CD4-positive, CD25-positive, alpha-beta regulatory T cell (primary cell): ENCODE data around the gene PARL. TPM values are rescaled to one million over a fixed set of nuclear protein-coding genes. Genes with fewer than 3 reads are reported as not detected.

Experiments used
- ATAC-seq, 2 donors: fragments of 150-1000 bp; cut with Tn5 transposase; one replicate each; pipeline ENCODE4 v1.10.0; 2021; ENCODE audit warnings: low read depth in 2 of 2, moderate number of reproducible peaks in 2 of 2, moderate library complexity in 1 of 2
- DNase-seq, 3 donors: peaks; one replicate each; pipeline versions ENCODE4 v3.0.0 to v3.0.0-alpha.2; 2012 to 2022; ENCODE audit warnings: mixed read lengths in 1 of 3
- H3K27ac ChIP-seq: one replicate; pipeline ENCODE4 v1.7.0; 2013; ENCODE audit warnings: mild to moderate bottlenecking, low read length; ENCODE audit not compliant: insufficient read depth, poor library complexity, severe bottlenecking
- H3K27me3 ChIP-seq: one replicate; pipeline ENCODE4 v1.7.0; 2013; ENCODE audit warnings: low read length; ENCODE audit not compliant: control insufficient read depth, insufficient read depth
- H3K36me3 ChIP-seq: one replicate; pipeline ENCODE4 v1.7.0; 2013; ENCODE audit warnings: mild to moderate bottlenecking, low read length, moderate library complexity; ENCODE audit not compliant: control insufficient read depth, insufficient read depth
- H3K4me1 ChIP-seq: 2 replicates; pipeline ENCODE4 v1.7.0; 2013; ENCODE audit warnings: mild to moderate bottlenecking, low read length; ENCODE audit not compliant: insufficient read depth, control insufficient read depth, poor library complexity, severe bottlenecking
- H3K4me3 ChIP-seq: one replicate; pipeline ENCODE4 v1.7.0; 2013; ENCODE audit warnings: low read depth, mild to moderate bottlenecking, low read length, moderate library complexity
- H3K9me3 ChIP-seq, 2 experiments: 1 replicate in 1 of 2; 2 replicates in 1 of 2; pipeline ENCODE4 v1.7.0; 2013; ENCODE audit warnings: low read length in 2 of 2, mild to moderate bottlenecking in 1 of 2, moderate library complexity in 1 of 2; ENCODE audit not compliant: control insufficient read depth in 2 of 2
- H3K27ac Mint-ChIP-seq, 3 donors: one replicate each; pipeline ENCODE4 v1.8.0; 2020 to 2022; ENCODE audit warnings: mild to moderate bottlenecking in 3 of 3, mixed read lengths in 3 of 3, moderate library complexity in 2 of 3
- H3K27me3 Mint-ChIP-seq: one replicate; pipeline ENCODE4 v1.8.0; 2022; ENCODE audit warnings: mild to moderate bottlenecking, mixed read lengths
- H3K36me3 Mint-ChIP-seq: one replicate; pipeline ENCODE4 v1.8.0; 2020; ENCODE audit warnings: mixed read lengths
- H3K4me1 Mint-ChIP-seq, 4 donors: one replicate each; pipeline ENCODE4 v1.8.0; 2020 to 2022; ENCODE audit warnings: mixed read lengths in 4 of 4, mild to moderate bottlenecking in 1 of 4
- H3K4me3 Mint-ChIP-seq, 4 donors: one replicate each; pipeline ENCODE4 v1.8.0; 2020 to 2022; ENCODE audit warnings: mild to moderate bottlenecking in 4 of 4, mixed read lengths in 4 of 4, moderate library complexity in 3 of 4
- H3K9me3 Mint-ChIP-seq, 7 donors: one replicate each; pipeline ENCODE4 v1.8.0; 2020 to 2022; ENCODE audit warnings: mixed read lengths in 7 of 7, mild to moderate bottlenecking in 3 of 7, moderate library complexity in 2 of 7
- polyA plus RNA-seq, 4 donors: library from polyadenylated mRNA; unstranded; fragments of 300-500 nt; fragmentation: Illumina TruSeq; gene quantifications; one replicate each; pipeline ENCODE4 v1.2.3, GENCODE V29; 2021
- total RNA-seq: library from RNA; stranded (reverse); gene quantifications from one replicate; pipeline ENCODE4 v1.2.3, GENCODE V29; 2022

PARL gene
- total and polyA plus RNA-seq, 5 donors from 2014 or later: 45.6 to 119 (median 116) TPM

DNA sequence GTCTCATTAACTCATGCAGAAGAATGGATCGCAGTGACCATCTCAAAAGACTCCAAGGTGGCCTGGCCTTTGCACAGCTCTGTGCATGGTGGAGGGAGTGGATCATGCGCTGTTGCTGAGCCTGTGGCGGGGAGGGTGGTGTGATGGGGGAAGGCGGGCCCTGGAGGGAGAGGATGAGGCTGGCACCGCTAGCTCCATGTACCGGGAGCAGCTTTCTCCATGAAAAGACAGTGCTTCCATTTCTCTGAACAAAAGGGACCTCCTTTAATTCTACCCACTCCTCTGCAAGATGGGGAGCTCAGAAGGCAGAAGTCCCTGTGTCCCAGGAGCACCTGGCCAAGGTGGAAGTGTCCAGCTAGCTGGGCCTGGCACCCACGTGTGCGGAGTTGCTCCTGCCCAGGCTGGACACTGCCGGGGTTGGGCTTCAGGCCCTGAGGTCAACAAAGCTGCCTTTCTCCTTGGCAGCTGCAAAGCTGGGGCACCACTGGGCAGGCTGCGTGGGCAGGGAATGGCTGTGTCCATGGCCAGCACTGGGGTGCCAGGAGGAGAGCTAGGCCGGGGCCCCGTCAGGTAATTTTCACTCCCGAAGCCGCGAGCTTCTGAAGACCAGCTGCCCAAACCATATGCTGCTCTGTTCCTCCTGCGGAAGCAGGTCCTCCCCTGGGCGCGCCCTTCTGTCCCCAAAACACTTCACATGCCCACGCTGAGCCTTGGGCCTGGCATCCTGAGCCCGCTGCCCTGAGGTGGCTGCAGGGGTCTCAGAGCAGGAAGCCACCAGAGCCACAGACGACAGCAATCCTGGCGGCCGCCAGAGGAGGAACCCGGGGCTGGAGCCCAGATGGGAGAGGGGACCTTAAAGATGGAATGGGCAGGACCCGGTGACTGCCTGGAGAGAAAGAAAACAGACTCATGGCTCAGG lies 65.7 kb downstream of the PARL start:
- Mint-ChIP-seq H3K27ac (no peak overlapping the region), H3K9me3 (no peaks in the 10 kb centered on the region), H3K36me3 (peaks cover 4% of the 10 kb centered on the region), H3K4me3 (no peak overlapping the region), H3K4me1 (peaks cover 2 to 17% (median 6%) of the 10 kb centered on the region in 4 donors), H3K27me3 (peaks cover 9% of the 10 kb centered on the region)
- H3K4me3 ChIP-seq: no peak overlapping the region
- ATAC-seq: no peak
- H3K36me3 ChIP-seq: no peaks in the 10 kb centered on the region
- no peak overlapping the region for H3K27ac ChIP-seq
- H3K27me3 ChIP-seq: peaks cover 3% of the 10 kb centered on the region
- H3K4me1 ChIP-seq: peaks cover 6% of the 10 kb centered on the region
- H3K9me3 ChIP-seq: no peaks in the 10 kb centered on the region
- DNase-seq: no peak

GRCh38 chr3:183818041-183818620 lies 66.5 kb downstream of the PARL start:
- H3K4me1 Mint-ChIP-seq: peaks cover 0 to 15% (median 3%) of the 10 kb centered on the region in 4 donors
- H3K27ac Mint-ChIP-seq: no peak overlapping the region
- peaks cover 4% of the 10 kb centered on the region for H3K27me3 Mint-ChIP-seq

DNA sequence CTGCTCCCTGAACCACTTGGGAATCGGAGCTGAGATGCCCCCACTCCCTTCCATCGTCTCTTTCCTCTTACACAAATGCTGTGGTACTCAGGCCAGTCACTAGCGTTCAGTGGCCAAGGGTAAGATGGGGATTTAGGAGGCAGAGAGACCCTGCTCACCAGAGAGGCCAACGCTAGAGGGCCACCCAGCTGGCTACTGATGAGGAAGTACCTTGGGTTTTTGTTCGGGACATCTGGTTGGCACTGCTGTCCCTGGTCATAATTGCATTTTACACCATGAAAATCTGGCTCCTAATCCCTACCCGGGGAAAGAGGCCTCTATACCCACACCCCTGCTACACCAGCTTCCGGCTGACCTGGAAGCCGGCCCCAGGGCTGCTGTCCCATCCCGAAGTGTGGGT lies 67.0 kb downstream of the PARL start:
- peaks cover 12% of the 10 kb centered on the region for H3K36me3 Mint-ChIP-seq
- H3K9me3 Mint-ChIP-seq: no peaks in the 10 kb centered on the region
- no peaks in the 10 kb centered on the region for H3K9me3 ChIP-seq
- no peak overlapping the region for H3K27ac Mint-ChIP-seq
- peaks cover 3% of the 10 kb centered on the region for H3K27me3 Mint-ChIP-seq
- no peak overlapping the region for H3K4me3 ChIP-seq
- peaks cover 4% of the 10 kb centered on the region for H3K4me1 ChIP-seq
- ATAC-seq (no peak), DNase-seq (no peak)
- no peak overlapping the region for H3K4me3 Mint-ChIP-seq
- H3K27me3 ChIP-seq: no peaks in the 10 kb centered on the region
- no peak overlapping the region for H3K27ac ChIP-seq
- H3K4me1 Mint-ChIP-seq: peaks cover 0 to 15% (median 3%) of the 10 kb centered on the region in 4 donors
- no peaks in the 10 kb centered on the region for H3K36me3 ChIP-seq

More at GRCh38 chr3:183818041-183818620, 66.5 kb downstream of the PARL start:
- H3K36me3 ChIP-seq: no peaks in the 10 kb centered on the region
- H3K9me3 ChIP-seq: no peaks in the 10 kb centered on the region
- Mint-ChIP-seq H3K36me3 (peaks cover 7% of the 10 kb centered on the region), H3K4me3 (peak overlapping the region in 1 of 4 donors; percentile 32), H3K9me3 (no peaks in the 10 kb centered on the region)
- no peak overlapping the region for H3K4me3 ChIP-seq
- H3K27ac ChIP-seq: no peak overlapping the region
- peaks cover 4% of the 10 kb centered on the region for H3K4me1 ChIP-seq
- no peaks in the 10 kb centered on the region for H3K27me3 ChIP-seq
- ATAC-seq: no peak
- DNase-seq: no peak

GRCh38 chr3:183816681-183817510 lies 67.8 kb downstream of the PARL start:
- DNase-seq (no peak), ATAC-seq (no peak)
- Histone ChIP-seq H3K27me3 (no peaks in the 10 kb centered on the region), H3K4me3 (no peak overlapping the region), H3K36me3 (peaks cover 2% of the 10 kb centered on the region), H3K9me3 (no peaks in the 10 kb centered on the region), H3K4me1 (peaks cover 4% of the 10 kb centered on the region), H3K27ac (no peak overlapping the region)
- no peaks in the 10 kb centered on the region for H3K9me3 Mint-ChIP-seq
- H3K27me3 Mint-ChIP-seq: no peaks in the 10 kb centered on the region
- H3K4me1 Mint-ChIP-seq: peaks cover 0 to 15% (median 1%) of the 10 kb centered on the region in 4 donors
- H3K4me3 Mint-ChIP-seq: no peak overlapping the region
- peak overlapping the region in 1 of 3 donors; percentile 60 for H3K27ac Mint-ChIP-seq
- peaks cover 14% of the 10 kb centered on the region for H3K36me3 Mint-ChIP-seq

GRCh38 chr3:183815951-183816475 lies 68.7 kb downstream of the PARL start:
- no peaks in the 10 kb centered on the region for H3K27me3 Mint-ChIP-seq
- ATAC-seq: peak in 1 of 2 donors; percentile 11
- DNase-seq: no peak
- peak overlapping the region in 3 of 4 donors; percentile 32 to 47 (median 36) for H3K4me3 Mint-ChIP-seq
- Histone ChIP-seq H3K27me3 (no peaks in the 10 kb centered on the region), H3K9me3 (no peaks in the 10 kb centered on the region), H3K4me3 (no peak overlapping the region), H3K4me1 (peaks cover 4% of the 10 kb centered on the region), H3K27ac (peak overlapping the region; percentile 34), H3K36me3 (peaks cover 11% of the 10 kb centered on the region)
- H3K9me3 Mint-ChIP-seq: no peaks in the 10 kb centered on the region
- peaks cover 0 to 15% (median 1%) of the 10 kb centered on the region in 4 donors for H3K4me1 Mint-ChIP-seq
- H3K36me3 Mint-ChIP-seq: peaks cover 15% of the 10 kb centered on the region
- peak overlapping the region in 2 of 3 donors; percentile 63 to 71 for H3K27ac Mint-ChIP-seq

DNA sequence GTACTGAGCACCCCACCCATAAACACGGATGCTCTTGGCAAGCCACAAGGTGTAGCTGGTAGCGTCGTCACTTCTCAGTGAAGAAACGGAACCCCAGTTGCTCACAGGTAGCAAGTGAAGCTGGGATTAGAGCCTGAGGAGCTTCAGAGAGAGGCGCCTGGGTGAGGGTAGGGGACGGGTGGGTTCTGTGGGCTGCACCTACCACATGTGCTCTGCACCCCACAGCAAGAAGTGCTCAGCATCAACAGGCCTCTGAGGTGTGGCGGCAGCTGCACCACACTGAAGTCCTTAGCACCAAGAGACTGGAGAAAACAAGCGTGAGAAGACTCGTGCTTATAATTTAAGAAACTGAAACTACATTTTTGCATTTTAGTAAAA lies 69.1 kb downstream of the PARL start:
- Histone ChIP-seq H3K36me3 (peaks cover 15% of the 10 kb centered on the region), H3K27me3 (no peaks in the 10 kb centered on the region), H3K4me3 (no peak overlapping the region), H3K4me1 (peaks cover 4% of the 10 kb centered on the region), H3K27ac (peak overlapping the region; percentile 34), H3K9me3 (no peaks in the 10 kb centered on the region)
- peak; percentile 36 to 41 for ATAC-seq
- H3K9me3 Mint-ChIP-seq: no peaks in the 10 kb centered on the region
- peaks cover 0 to 15% (median 1%) of the 10 kb centered on the region in 4 donors for H3K4me1 Mint-ChIP-seq
- peaks cover 19% of the 10 kb centered on the region for H3K36me3 Mint-ChIP-seq
- DNase-seq: peak in 2 of 3 donors; percentile 5 to 59
- H3K4me3 Mint-ChIP-seq: peak overlapping the region in 3 of 4 donors; percentile 32 to 47 (median 36)
- no peaks in the 10 kb centered on the region for H3K27me3 Mint-ChIP-seq
- H3K27ac Mint-ChIP-seq: peak overlapping the region in 2 of 3 donors; percentile 46 to 71

- Mint-ChIP-seq H3K27me3 (no peaks in the 10 kb centered on the region), H3K36me3 (peaks cover 23% of the 10 kb centered on the region), H3K27ac (peak overlapping the region in 2 of 3 donors; percentile 18 to 83), H3K9me3 (no peaks in the 10 kb centered on the region), H3K4me1 (peaks cover 0 to 15% (median 1%) of the 10 kb centered on the region in 4 donors), H3K4me3 (no peak overlapping the region)
- Histone ChIP-seq H3K27me3 (no peaks in the 10 kb centered on the region), H3K27ac (no peak overlapping the region), H3K9me3 (no peaks in the 10 kb centered on the region), H3K4me1 (peaks cover 4% of the 10 kb centered on the region), H3K4me3 (no peak overlapping the region), H3K36me3 (peaks cover 28% of the 10 kb centered on the region)
- ATAC-seq: no peak
- DNase-seq: no peak
Measured at GRCh38 chr3:183814240-183814639, 70.4 kb downstream of the PARL start.
